Limb (tissue), 2 donors: Measurements from ENCODE around the gene TRMU.
"Not testable (repeated sequence)": the region's sequence is repeated elsewhere in the genome, so short reads cannot be mapped to it uniquely, and the experiment has no call there.

Source experiments
- DNase-seq, 2 donors: peaks; one replicate each; pipeline ENCODE4 v3.0.0-alpha.2; 2016; ENCODE audit errors: extremely low spot score in 2 of 2

The TRMU gene

DNA sequence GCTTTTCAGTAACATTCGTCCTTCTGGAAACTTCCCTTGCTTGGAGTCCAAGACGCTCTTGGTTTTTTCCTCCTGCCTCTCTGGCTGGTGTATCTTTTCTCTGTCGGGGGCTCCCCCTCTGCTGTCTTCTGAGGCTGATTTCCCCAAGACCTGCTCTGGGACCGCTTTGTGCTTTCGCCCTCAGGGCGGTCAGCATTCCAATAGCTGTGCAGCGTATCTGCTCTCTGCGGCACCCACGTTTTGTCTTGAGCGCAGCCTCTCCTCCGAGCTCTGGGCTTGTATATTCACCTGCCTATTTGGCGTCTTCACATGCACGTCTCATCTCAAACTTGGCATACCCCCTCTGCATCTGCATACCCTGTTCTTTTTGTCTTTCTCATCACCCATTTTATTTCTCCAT is 36.4 kb upstream of the TRMU start:
- no peak for DNase-seq

DNA sequence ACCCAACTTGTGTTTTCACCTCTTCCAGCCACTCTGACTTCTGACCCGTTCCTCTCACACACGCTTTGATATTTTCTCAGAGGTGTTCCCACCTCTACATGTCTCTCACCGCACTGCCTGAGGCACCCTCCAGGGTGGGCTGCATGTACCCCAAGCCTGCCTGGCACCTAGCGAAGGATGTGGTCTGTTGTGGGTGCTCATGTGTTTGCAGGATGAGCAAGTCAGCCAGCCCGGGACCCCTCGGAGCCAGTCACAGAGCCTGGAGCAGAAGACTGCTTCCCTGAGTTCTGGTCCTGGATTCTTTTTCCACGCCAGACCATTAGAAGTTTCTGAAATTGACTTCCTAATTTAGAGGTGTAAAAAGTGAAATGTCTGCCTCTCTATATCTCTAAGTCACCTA is 35.0 kb upstream of the TRMU start:
- no peak for DNase-seq

DNA sequence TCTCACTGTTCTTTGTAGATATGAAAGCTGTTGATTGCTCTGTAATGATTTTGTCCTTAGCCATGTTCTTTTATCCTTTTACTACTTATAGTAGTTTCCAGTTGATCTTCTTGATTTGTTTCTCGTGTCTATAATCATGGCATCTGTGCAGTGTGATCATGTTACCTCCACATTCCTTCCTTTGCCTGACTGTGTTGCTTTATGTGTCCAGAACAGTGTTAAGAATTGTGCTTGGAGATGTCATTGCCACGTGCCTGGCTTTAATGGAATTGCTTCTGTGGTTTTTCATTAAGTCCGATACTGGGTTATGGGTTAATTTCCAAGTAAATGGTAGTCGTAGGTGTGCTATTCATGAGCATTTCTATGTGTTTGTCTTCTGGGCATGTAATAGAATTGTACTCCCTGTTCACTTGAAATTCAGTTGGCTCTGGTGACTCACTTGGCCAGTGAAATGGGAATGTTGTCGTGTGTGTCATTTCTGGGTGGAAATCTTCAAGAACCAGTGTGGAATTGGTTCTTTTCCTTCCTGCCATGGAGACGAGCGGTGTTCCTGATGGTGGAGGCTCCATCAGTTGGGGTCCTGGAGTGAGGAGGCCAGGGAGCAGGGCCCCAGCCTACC is 32.1 kb upstream of the TRMU start:
- no peak for DNase-seq

DNA sequence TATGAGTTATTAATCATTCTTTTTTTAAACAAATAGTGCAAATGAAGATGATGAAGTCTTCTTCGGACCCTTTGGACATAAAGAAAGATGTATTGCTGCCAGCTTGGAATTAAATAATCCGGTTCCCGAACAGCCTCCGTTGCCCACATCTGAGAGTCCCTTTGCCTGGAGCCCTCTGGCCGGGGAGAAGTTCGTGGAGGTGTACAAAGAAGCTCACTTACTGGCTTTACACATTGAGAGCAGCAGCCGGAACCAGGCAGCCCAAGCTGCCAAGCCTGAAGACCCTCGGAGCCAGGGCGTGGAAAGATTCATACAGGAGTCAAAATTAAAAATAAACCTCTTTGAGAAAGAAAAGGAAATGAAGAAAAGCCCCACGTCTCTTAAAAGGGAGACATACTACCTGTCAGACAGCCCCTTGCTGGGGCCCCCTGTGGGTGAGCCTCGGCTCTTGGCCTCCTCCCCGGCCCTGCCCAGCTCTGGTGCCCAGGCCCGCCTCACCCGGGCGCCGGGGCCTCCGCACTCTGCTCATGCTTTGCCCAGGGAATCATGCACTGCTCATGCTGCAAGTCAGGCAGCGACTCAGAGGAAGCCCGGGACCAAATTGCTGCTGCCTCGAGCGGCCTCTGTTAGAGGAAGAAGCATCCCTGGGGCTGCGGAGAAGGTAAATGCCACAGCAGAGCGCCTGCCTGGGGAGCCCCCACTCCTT is 27.1 kb upstream of the TRMU start:
- no peak for DNase-seq

DNA sequence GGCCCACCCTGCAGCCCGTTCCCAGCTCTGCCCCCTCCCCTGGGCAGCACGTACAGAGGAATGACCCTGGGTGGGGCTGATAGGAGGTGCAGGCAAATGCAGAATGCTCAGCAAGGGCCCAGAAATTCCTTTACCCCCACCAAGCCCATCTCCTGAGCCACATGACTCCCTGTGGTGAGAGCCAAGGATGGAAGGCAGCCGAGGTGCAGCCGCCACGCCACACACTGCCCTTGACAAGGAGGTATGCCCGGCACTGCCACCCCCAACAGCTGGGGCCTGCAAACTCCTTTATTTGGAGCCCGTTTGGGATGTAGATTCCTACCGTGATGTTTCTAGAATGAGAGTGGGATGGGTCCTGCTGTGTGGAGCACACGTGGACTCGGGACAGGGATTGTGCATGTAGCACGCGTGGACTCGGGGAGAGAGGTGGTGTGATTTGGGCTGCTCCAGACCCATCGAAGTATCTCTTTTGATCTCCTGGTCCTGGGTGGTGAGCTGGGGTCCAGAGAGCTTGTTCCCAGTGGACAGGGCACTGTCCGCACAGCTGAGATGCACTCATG is 25.9 kb upstream of the TRMU start:
- no peak for DNase-seq

DNA sequence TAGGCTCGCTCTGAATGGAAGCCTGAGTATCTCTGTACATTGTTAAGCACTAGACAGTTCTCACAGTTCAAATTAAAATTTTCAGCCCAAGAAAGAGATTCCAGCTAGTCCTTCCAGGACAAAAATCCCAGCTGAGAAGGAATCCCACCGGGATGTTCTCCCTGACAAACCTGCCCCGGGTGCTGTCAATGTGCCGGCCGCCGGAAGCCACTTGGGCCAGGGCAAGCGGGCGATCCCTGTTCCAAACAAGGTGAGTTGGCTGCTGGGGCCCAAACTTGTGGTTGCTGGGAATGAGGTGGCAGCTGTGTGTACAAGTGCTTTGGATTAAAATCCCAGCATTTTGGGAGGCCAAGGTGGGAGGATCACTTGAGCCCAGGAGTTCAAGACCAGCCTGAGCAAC is 23.5 kb upstream of the TRMU start:
- no peak for DNase-seq

DNA sequence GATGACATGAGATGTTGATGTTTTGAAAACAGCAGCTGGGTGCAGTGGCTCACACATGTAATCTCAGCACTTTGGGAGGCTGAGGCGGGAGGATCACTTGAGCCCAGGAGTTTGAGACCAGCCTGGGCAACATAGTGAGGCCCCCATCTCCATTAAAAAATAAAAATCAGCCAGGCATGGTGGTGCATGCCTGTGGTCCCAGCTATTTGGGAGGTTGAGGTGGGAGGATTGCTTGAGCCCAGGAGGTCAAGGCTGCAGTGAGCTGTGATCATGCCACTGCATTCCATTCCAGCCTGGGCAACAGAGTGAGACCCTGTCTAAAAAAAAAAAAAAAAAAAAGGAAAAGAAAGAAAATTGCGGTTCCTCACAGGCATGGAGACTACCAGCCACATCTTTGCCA is 22.7 kb upstream of the TRMU start:
- DNase-seq, result not testable (repeated sequence)

DNA sequence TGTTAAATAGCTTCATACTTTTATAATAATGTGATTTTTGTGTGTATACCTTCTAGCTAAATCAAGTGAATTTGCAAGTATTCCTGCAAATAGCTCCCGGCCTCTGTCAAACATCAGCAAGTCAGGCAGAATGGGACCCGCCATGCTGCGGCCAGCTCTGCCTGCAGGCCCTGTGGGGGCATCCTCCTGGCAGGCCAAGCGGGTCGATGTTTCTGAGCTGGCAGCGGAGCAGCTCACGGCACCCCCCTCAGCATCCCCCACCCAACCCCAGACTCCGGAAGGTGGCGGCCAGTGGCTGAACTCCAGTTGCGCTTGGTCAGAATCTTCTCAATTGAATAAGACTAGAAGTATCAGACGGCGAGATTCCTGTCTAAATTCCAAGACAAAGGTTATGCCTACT is 19.5 kb upstream of the TRMU start:
- DNase-seq, result no peak

DNA sequence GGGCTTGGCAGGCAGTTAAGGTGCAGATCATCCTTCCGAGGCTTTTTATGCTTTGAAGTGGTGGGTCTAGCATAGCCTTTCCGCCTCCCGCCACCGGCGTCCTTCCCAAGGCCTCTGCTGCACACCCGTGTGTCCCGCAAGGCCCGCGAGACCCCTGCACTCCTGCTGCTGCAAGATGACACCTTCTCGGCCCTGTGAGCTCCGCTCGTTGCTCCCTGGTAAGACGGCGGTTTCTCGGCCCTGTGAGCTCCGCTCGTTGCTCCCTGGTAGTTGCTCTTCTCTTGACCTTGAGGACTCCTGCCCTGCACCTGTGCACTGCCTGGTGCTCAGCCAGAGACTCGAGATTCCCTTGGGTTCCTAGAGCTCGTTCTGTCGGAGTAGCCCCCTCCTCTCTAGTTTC is 17.9 kb upstream of the TRMU start:
- DNase-seq, result no peak

DNA sequence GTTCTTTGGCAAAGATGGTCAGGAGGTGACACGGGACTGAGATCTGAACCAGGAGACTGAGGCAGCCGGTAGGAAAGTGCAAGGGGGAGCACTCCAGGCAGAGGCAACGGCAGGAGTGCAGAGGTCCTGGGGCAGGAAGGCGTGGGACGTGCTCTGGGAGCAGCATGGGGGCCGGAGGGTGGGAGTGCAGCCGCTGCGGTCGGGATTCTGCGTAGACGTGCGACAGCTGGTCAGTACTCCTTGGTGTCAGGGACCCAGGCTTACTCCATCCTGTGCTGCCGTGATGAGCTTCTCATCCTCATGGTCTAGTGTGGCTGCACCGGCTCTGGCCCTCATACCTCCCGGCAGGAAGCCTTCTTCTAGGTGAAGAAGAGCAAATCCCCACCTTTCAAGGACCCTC is 16.9 kb upstream of the TRMU start:
- DNase-seq, result no peak

DNA sequence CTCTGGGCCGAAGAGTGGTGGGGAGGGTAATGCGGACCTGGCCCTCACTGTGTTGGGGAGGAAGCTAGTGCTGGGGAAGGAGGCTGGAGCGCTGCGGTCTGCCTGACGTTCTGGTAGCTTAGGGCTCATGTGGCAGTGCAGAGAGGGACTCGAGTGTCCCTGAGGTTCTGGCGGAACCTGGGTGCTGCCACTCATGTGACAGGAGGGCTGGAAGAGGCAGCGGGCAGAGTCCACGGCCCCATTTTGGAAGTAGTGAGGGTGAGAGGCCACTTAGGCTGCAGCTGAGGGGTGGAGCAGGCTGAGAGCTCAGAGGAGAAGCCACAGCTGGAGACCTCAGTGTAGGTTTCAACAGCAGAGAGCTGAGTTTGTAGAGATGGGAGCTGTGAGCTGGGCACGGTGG is 16.2 kb upstream of the TRMU start:
- DNase-seq, result no peak

DNA sequence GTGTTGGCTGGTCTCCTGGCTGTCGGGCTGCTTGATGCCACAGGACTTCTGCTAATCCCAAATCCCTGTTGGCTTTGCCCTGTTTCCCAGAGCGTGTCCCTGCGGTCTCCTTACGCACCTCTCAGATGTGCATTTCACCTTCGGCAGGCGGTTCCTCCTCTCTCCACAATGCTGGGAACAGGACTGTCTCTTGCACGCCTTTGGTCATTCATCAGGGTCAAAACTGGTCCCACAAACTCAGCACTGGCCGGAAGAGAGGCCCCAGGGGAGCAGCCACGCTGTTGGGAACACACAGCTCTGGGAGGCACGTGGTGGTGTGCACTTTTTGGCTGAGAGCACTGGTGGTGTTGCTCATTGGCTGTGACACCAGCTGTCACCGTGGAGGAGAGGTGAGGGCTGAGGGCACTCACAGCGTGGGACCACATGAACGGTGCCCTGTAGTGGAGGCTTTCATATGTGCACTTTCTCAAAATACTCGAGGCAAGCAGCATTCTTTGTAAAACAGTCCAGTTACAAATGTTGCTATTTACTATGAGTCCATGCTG is 15.3 kb upstream of the TRMU start:
- DNase-seq, result no peak

DNA sequence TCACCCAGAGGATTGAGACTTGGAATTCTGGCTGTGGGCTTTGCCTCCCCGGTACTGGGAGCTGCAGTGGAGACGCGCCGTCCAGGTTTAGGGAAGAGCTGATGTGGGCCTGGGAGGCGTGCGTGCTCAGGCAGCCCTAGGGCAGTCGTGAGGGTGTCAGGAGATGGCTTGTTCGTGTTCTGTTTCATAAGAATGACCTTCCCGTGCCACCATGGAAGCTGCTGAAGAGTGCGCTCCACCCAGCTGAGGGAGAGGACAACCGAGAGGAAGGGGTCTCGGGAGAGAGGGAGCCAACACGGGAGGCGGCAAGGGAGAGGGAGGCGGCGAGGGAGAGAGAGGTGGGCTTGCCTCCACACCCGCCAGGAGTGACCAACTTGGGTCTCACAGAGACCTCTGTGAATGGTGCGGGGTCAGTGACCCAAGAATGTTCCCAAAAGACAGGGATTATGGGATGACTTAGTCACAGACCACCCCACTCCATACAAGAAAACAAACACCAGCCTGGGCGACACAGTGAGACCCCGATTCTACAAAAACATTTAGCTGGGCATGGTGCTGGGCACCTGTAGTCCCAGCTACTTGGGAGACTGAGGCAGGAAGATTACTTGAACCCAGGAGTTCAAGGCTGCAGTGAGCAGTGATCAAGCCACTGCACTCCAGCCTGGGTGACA is 14.7 kb upstream of the TRMU start:
- no peak for DNase-seq

DNA sequence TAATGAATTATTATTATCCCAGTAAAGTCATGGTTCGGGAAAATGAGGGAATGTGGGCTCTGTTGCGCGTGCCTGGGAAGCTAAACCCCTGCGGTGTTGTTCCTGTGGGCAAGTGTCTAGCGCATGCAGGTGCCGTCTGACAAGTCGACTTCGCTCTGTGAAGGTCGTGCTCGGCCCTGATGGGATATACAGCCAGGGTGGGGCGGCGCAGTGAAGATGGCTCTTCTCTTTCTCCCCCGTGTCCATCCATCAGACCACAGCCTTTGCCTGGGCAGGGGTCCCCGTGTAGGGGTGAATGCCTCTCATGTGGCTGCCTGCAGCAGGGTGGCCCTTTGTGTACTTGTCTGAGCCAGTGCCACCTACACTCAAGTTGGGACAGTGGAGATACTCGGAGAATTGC is 12.8 kb upstream of the TRMU start:
- DNase-seq, result no peak

DNA sequence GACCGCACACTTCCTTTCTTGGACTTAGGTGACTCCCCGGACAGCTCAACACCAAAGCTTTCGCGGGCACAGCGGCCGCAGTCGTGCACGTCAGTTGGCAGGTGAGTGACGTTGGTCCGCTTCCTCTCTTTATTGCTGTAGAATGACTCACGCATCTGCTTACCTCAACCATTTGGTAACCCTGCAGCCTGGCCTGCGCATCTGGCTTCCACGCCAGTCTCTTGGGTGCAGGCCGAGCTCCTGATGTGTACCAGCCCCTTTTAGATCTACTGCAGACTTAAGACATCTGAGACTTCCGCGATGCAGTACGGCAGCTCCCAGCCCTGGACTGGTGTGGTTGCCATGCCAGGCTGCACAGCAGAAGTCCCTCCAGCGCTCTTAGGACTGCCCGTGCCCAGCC is 12.4 kb upstream of the TRMU start:
- DNase-seq, result no peak

DNA sequence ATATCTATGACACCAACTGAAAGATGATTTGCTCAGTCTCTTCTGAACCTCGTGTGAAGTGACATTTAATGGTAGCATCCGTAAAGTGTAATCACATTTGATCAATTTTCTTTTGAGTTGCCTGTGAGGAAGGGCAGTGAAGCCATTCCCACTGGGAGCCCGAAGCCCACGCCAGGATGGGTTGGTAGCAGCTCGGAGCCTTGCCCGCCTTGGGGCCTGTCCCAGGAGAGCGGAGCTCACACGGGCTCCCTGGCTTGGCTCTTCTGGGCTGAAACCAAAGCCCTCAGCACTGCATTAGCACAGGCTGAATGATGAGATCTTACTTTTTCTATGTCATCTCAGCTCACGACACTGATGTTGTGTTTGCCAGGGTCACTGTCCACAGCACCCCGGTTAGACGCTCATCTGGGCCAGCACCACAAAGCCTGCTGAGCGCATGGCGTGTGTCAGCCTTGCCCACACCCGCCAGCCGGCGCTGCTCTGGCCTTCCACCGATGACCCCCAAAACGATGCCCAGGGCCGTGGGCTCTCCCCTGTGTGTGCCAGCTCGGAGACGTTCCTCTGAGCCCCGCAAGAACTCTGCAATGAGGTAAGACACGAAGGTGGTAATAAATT is 9.3 kb upstream of the TRMU start:
- no peak for DNase-seq

DNA sequence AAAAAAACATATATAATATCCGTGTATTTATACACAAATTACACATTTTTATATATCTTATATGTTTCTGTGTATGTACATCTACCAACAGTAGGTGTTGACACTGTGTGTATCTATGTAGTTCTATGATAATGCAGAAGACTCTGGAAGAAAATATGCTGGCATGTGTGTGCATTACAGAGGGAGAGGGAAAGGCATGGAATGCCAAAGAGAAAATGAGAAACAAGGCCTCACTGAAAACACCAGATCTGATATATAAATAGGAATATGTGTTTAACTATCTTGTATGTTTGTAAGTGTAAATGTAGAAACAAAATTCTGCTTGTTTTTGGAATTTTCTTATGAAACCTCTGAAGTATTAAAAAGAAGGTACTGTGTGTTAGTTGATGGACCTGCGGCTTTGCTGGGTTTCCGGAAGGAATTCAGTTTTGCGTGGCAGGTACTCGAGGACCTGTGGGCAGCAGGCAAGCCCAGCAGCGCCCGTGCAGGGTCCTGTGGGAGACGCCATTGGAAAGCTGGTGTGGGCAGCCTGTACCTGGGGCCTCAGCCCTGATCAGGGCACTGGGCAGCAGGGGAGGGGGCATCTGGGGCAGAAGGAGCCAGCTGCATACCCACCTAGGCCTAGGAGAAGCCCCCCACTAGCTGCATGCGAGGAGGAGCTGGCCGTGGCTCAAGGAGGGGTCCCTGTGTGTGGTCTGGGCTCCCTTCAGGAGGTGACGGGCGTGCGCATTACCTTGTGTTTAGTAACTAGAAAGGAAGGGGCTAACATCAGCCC is 7.6 kb upstream of the TRMU start:
- DNase-seq, result no peak

DNA sequence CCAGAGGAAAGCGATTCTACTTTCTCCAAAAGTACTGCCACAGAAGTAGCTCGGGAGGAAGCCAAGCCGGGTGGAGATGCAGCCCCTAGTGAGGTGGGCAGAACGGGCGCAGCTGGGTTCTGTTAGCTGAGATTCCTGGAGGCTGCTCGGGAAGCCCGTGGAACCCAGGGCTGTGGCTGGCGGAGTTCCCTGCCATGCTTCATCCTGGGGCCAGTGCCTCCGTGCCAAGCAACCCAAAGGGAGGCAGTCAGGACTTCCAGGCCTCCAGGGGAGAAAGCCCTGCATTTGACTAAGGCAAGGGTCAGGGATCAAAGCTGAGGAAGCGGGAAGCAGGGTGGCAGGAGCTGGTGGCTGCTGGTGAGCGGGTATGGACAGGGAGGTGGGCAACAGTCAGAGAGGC is 6.7 kb upstream of the TRMU start:
- no peak for DNase-seq

DNA sequence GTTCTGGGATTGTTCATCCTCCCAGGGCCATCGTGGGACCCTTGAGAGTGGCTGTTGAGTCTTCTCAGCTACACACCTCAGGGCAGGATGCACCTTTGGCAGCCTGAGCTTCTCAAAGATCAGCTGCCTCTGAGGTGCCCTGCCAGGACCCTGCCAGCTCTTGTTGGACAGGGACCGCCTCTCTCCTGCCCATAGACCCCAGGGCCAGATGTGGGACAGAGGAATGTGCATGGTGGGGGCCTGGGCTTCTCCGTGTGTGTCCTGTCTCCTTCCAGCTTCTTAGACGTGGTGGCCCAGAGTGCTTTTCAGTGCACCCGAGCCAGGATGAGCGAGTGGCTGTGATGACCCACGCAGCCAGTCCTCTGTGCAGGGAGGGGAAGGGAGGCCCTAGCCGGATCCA is 5.9 kb upstream of the TRMU start:
- no peak for DNase-seq

DNA sequence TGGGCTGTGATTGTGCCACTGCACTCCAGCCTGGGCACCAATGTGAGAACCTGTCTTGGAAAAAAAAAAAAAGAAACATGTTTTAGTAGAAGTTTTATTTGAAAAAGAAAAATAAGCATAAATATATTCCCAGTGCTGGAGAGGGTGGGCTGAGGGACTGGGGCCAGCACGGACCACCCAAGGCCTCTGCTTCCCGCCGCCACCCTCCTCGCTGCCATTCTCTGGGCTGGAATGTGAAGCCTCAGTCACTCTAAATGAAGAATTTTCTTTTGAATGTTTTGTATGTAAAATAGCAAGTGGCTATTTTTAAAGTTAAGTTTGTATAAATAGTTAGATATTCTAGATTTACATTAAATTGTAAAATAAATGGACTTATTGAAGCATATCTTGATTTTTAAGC is 5.1 kb upstream of the TRMU start:
- no peak for DNase-seq

DNA sequence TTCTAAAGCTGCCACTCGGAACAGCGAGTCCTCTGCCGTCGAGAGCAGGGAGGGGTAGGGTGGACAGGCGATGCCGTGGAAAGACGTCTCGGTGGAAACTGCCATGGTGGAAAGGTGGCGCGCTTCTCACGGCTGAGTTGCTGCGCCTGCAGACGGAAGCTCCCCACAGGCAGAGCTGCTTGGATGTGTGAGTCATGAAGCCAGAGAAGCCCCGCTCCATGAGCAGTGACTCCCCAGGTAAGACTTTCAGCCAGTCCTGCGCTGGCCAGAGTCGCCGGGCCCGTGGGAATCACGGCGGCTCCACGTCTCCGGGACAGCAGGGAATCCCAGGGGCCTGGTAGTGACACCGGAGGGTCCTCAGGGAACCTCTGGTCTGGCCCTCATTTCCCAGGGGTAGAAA is 4.0 kb upstream of the TRMU start:
- no peak for DNase-seq
